GM12878 (cell line): ENCODE data around the gene CNTLN. TPM values are rescaled to one million over a fixed set of nuclear protein-coding genes. Genes with fewer than 3 reads are reported as not detected.

Experiments used
- ATAC-seq: fragments of 200-7000 bp; cut with Tn5 transposase; 3 replicates; pipeline ENCODE4 v1.9.1; 2020; ENCODE audit warnings: mild to moderate bottlenecking, moderate library complexity
- BruUV-seq: library from RNA; stranded (reverse); fragments of 400-500 nt; replicated peaks from 2 replicates; lab custom pipeline; 2021; lab: Mats Ljungman, UMichigan
- CTCF ChIA-PET: fragments of 300-600 bp; sonication (Branson Sonifier 250); formaldehyde crosslinking; extraction: SDS; loops from one replicate; lab custom pipeline; 2021; ENCODE audit warnings: inconsistent platforms; lab: Yijun Ruan, JAX
- POLR2A ChIA-PET: fragments of 350-600 bp; formaldehyde crosslinking; extraction: SDS; loops from one replicate; lab custom pipeline; 2021; ENCODE audit warnings: inconsistent platforms; lab: Charles Lee
- RAD21 ChIA-PET: fragments of 300-600 bp; sonication (Branson Sonifier 250); formaldehyde crosslinking; loops from one replicate; lab custom pipeline; 2023; ENCODE audit warnings: antibody characterized with exemption; ENCODE audit not compliant: unreplicated experiment; lab: Charles Lee
- SMC1A ChIA-PET: fragments of 300-600 bp; sonication (Branson Sonifier 250); formaldehyde crosslinking; loops from one replicate; lab custom pipeline; 2023; ENCODE audit not compliant: unreplicated experiment, uncharacterized antibody; lab: Charles Lee
- DNase-seq: peaks from one replicate; pipeline ENCODE4 v3.0.0-alpha.2; 2011; ENCODE audit warnings: low read depth, low spot score
- FAIRE-seq: peaks from 3 replicates; lab custom pipeline; 2011; peaks lifted over from hg19 to GRCh38; lab: Jason Lieb, UNC
- H2AFZ ChIP-seq: 2 replicates; pipeline ENCODE4 v1.6.0; 2011; ENCODE audit warnings: low read depth, low read length, control low read depth; ENCODE audit not compliant: control insufficient read depth
- H3K27ac ChIP-seq: 2 replicates; pipeline ENCODE4 v1.5.1; 2011; ENCODE audit warnings: control low read depth; ENCODE audit not compliant: control insufficient read depth, insufficient read depth
- H3K27me3 ChIP-seq, 2 experiments: replicated peaks in 1 of 2; 2 replicates each; pipeline versions ENCODE4 v1.6.0 to v1.6.1; 2011; ENCODE audit warnings: low read length in 1 of 2; ENCODE audit not compliant: control insufficient read depth in 2 of 2, insufficient read depth in 2 of 2
- H3K36me3 ChIP-seq, 2 experiments: 2 replicates each; pipeline ENCODE4 v1.5.1; 2011; ENCODE audit warnings: low read length in 1 of 2; ENCODE audit not compliant: control insufficient read depth in 2 of 2, insufficient read depth in 2 of 2
- H3K4me1 ChIP-seq: 2 replicates; pipeline ENCODE4 v1.6.1; 2011; ENCODE audit warnings: mild to moderate bottlenecking, low read length, moderate library complexity, mixed read lengths; ENCODE audit not compliant: control insufficient read depth, insufficient read depth
- H3K4me2 ChIP-seq: 2 replicates; pipeline ENCODE4 v1.6.0; 2011; ENCODE audit warnings: control low read depth; ENCODE audit not compliant: control insufficient read depth, insufficient read depth
- H3K4me3 ChIP-seq: fragments of 200-600 bp; sonication (generic); 2 replicates; pipeline ENCODE4 v1.5.1; 2016
- H3K79me2 ChIP-seq: 2 replicates; pipeline ENCODE4 v1.6.0; 2011; ENCODE audit warnings: low read length; ENCODE audit not compliant: control insufficient read depth, insufficient read depth
- H3K9ac ChIP-seq: 2 replicates; pipeline ENCODE4 v1.8.0; 2011; ENCODE audit warnings: low read length, control low read depth, mixed read lengths; ENCODE audit not compliant: control insufficient read depth, insufficient read depth
- H3K9me3 ChIP-seq: replicated peaks from 3 replicates; pipeline ENCODE4 v1.5.1; 2011; ENCODE audit warnings: mild to moderate bottlenecking, low read length; ENCODE audit not compliant: control insufficient read depth, insufficient read depth
- H4K20me1 ChIP-seq: 2 replicates; pipeline ENCODE4 v1.6.0; 2011; ENCODE audit not compliant: control insufficient read depth, insufficient read depth
- BHLHE40 ChIP-seq, 2 experiments: fragments of 450-650 bp in 1 of 2; IDR thresholded peaks; 2 replicates each; pipeline ENCODE4 v1.6.1; 2011 to 2017; ENCODE audit warnings: low read depth in 2 of 2, borderline replicate concordance in 1 of 2, improper control_type of control experiment in 1 of 2, low read length in 1 of 2, mild to moderate bottlenecking in 1 of 2
- EGR1 ChIP-seq, 2 experiments: IDR thresholded peaks; 1 replicate in 1 of 2; 2 replicates in 1 of 2; pipeline ENCODE4 v1.6.1; 2011 to 2012; ENCODE audit warnings: low read depth in 2 of 2, low read length in 2 of 2, borderline replicate concordance in 1 of 2, mild to moderate bottlenecking in 1 of 2, moderate library complexity in 1 of 2
- NR2C2 ChIP-seq: IDR thresholded peaks from 2 replicates; pipeline ENCODE4 v1.6.1; 2011; ENCODE audit warnings: borderline replicate concordance, low read depth; ENCODE audit not compliant: control insufficient read depth, insufficient read length
- TBL1XR1 ChIP-seq: IDR thresholded peaks from 2 replicates; pipeline ENCODE4 v1.6.1; 2012; ENCODE audit warnings: low read depth, low read length, improper control_type of control experiment
- WRNIP1 ChIP-seq: IDR thresholded peaks from 2 replicates; pipeline ENCODE4 v1.6.1; 2011; ENCODE audit warnings: low read depth, low read length, improper control_type of control experiment, borderline replicate concordance
- WGBS: methylation state at CpG from one replicate; pipeline ENCODE4 v1.1.6; 2016; ENCODE audit warnings: low lambda C conversion rate; ENCODE audit not compliant: insufficient replicate concordance, insufficient coverage; ENCODE audit errors: missing lambda C conversion rate; 5-methylcytosine and 5-hydroxymethylcytosine counted together
- in situ Hi-C: fragments of 300-500 bp; cut with MboI; formaldehyde crosslinking; loops from 9 replicates; pipeline ENCODE4 v1.14.3; 2018; ENCODE audit warnings: mixed read lengths
- intact Hi-C: fragments of 100-400 bp; cut with micrococcal nuclease; formaldehyde crosslinking; loops from one replicate; pipeline ENCODE4 v1.14.2; 2022; ENCODE audit not compliant: unreplicated experiment
- polyA plus RNA-seq, 11 experiments: library from polyadenylated mRNA; depleted of rRNA in 4 of 11; unstranded in 6 of 11; stranded (reverse) in 5 of 11; fragments of >200 nt; fragmentation: Nextera tagmentation in 4 of 11; fragmentation: Illumina TruSeq in 1 of 11; extraction: Ambion mirVana in 4 of 11; extraction: Trizol in 1 of 11; gene quantifications; 1 replicate in 1 of 11; 2 replicates in 10 of 11; pipeline versions ENCODE4 v1.2.1 to v1.2.3, GENCODE V29; 2011 to 2016; ENCODE audit warnings: inconsistent platforms in 2 of 11, missing spikeins in 2 of 11, low read depth in 1 of 11
- small RNA-seq: library from RNA; depleted of rRNA; stranded (forward); fragments of <200 nt; gene quantifications from one replicate; pipeline ENCODE3, GENCODE V24; 2014
- total RNA-seq, 4 experiments: library from RNA; depleted of rRNA in 3 of 4; stranded (reverse); fragments of >200 nt in 3 of 4; fragmentation: Illumina TruSeq in 1 of 4; extraction: Trizol in 1 of 4; gene quantifications; 2 replicates each; pipeline versions ENCODE4 v1.2.1 to v1.2.3, GENCODE V29; 2013 to 2021
- TF ChIP-seq, protein P1 (sequence below): IDR thresholded peaks from 2 replicates; pipeline ENCODE4 v1.6.1; 2012; ENCODE audit warnings: mild to moderate bottlenecking, low read depth, low read length

Gene CNTLN
- total and polyA plus RNA-seq, 10 of the 15 experiments (the other 5 are each of a cell fraction or from before 2014, with no cell fraction given) = 0.01 to 7.0 (median 0.03) TPM; not detected in 4

DNA sequence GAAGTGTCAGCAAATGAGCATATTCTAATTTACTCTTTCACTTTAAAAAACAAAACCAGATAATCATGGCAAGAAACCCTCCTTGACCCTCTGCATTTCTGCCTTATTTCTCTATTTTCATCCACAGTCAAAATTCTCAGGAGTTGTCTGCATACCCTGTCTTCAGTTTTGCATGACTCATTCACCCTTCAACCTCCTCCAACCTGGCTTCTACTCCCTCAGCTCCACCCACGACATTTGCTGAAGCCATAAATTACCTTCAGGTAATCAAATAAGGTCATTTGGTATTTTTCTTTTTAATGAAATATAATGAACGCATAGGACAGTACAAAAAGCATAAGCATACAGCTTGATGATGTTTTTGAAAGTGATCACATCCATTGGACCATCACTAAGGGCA lies 416.2 kb downstream of the CNTLN start:
- no TSS peak for BruUV-seq
- no peak overlapping the region for H3K4me3 ChIP-seq
- SMC1A ChIA-PET = no interaction called here
- no peaks in the 10 kb centered on the region for H3K27me3 ChIP-seq
- H3K9me3 ChIP-seq = no peaks in the 10 kb centered on the region
- H3K9ac ChIP-seq = no peak overlapping the region
- no peaks in the 10 kb centered on the region for H3K79me2 ChIP-seq
- H4K20me1 ChIP-seq = no peaks in the 10 kb centered on the region
- H3K4me1 ChIP-seq = no peaks in the 10 kb centered on the region
- RAD21 ChIA-PET = no interaction called here
- no peak overlapping the region for H2AFZ ChIP-seq
- POLR2A ChIA-PET = no interaction called here
- H3K36me3 ChIP-seq = no peaks in the 10 kb centered on the region
- CTCF ChIA-PET = no interaction called here
- ATAC-seq (no peak), FAIRE-seq (no peak), DNase-seq (no peak)
- TF ChIP-seq EGR1 (IDR thresholded peaks at IDR 0.05; ENCODE audit: borderline replicate concordance in 1 of 2, low read depth in 2 of 2, low read length in 2 of 2) (no peak), NR2C2 (no peak), WRNIP1 (no peak), BHLHE40 (IDR thresholded peaks at IDR 0.05; ENCODE audit: borderline replicate concordance in 1 of 2, low read depth in 2 of 2, low read length in 1 of 2) (no peak), TBL1XR1 (no peak)
- TF ChIP-seq, protein P1, sequence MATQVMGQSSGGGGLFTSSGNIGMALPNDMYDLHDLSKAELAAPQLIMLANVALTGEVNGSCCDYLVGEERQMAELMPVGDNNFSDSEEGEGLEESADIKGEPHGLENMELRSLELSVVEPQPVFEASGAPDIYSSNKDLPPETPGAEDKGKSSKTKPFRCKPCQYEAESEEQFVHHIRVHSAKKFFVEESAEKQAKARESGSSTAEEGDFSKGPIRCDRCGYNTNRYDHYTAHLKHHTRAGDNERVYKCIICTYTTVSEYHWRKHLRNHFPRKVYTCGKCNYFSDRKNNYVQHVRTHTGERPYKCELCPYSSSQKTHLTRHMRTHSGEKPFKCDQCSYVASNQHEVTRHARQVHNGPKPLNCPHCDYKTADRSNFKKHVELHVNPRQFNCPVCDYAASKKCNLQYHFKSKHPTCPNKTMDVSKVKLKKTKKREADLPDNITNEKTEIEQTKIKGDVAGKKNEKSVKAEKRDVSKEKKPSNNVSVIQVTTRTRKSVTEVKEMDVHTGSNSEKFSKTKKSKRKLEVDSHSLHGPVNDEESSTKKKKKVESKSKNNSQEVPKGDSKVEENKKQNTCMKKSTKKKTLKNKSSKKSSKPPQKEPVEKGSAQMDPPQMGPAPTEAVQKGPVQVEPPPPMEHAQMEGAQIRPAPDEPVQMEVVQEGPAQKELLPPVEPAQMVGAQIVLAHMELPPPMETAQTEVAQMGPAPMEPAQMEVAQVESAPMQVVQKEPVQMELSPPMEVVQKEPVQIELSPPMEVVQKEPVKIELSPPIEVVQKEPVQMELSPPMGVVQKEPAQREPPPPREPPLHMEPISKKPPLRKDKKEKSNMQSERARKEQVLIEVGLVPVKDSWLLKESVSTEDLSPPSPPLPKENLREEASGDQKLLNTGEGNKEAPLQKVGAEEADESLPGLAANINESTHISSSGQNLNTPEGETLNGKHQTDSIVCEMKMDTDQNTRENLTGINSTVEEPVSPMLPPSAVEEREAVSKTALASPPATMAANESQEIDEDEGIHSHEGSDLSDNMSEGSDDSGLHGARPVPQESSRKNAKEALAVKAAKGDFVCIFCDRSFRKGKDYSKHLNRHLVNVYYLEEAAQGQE = no peak
- intact Hi-C loops (no loop called here), in situ Hi-C loops (no loop called here)
- 9% methylated on average over 2 of the region's 2 CpGs for WGBS
- H3K4me2 ChIP-seq = no peak overlapping the region
- H3K27ac ChIP-seq = no peak overlapping the region

Small RNAs within 50 kb of the gene (small RNA-seq; reads per million reads assigned to genes)
- not detected for gene RPS29P33
